ENCODE measurements around the gene ZNF451. TPM values are rescaled to one million over a fixed set of nuclear protein-coding genes. Genes with fewer than 3 reads are reported as not detected.
"Not testable (repeated sequence)": the region's sequence is repeated elsewhere in the genome, so short reads cannot be mapped to it uniquely, and the experiment has no call there.

Gene ZNF451
- 173 TPM for total RNA-seq
- polyA plus RNA-seq: 12.4 TPM

GRCh38 chr6:57089687-57090457 lies at the start of gene ZNF451:
Gene ZNF451 (plus strand): TSS chr6:57090188. CDS start chr6:57090254, 66 bp downstream.
- peak within 1 kb of the TSS; percentile 39 for H3K4me3 ChIP-seq (ENCODE audit: low read depth, low read length)
- H3K4me1 ChIP-seq (ENCODE audit: insufficient read depth): peaks cover 1% of the 10 kb centered on the region
- H3K36me3 ChIP-seq (ENCODE audit: insufficient read depth): no peaks in the 10 kb centered on the region
- H3K27ac ChIP-seq (ENCODE audit: low read depth): no peak within 1 kb of the TSS
- DNase-seq (ENCODE audit: extremely low spot score): peak; percentile 95
- under 1% methylated on average over 50 of the region's 58 CpGs for WGBS

GRCh38 chr6:57044061-57044460 lies 45.9 kb upstream of the ZNF451 start:
- not testable (repeated sequence) for DNase-seq (ENCODE audit: extremely low spot score); H3K36me3 ChIP-seq (ENCODE audit: insufficient read depth); H3K27ac ChIP-seq (ENCODE audit: low read depth); H3K4me1 ChIP-seq (ENCODE audit: insufficient read depth); H3K4me3 ChIP-seq (ENCODE audit: low read depth, low read length)
- 84% methylated on average over 1 of the region's 1 CpG for WGBS

GRCh38 chr6:57044568-57044967 lies 45.4 kb upstream of the ZNF451 start:
- 93% methylated on average over 2 of the region's 2 CpGs for WGBS
- Histone ChIP-seq H3K36me3 (ENCODE audit: insufficient read depth) (no peaks in the 10 kb centered on the region), H3K27ac (ENCODE audit: low read depth) (no peak overlapping the region), H3K4me3 (ENCODE audit: low read depth, low read length) (no peak overlapping the region), H3K4me1 (ENCODE audit: insufficient read depth) (no peaks in the 10 kb centered on the region)
- no peak for DNase-seq (ENCODE audit: extremely low spot score)

GRCh38 chr6:57046332-57047256 lies 43.4 kb upstream of the ZNF451 start, which contains the start of gene KIAA1586:
Gene KIAA1586 (plus strand): TSS chr6:57046693. CDS start chr6:57046756, 63 bp downstream.
- under 1% methylated on average over 46 of the region's 78 CpGs for WGBS
- DNase-seq (ENCODE audit: extremely low spot score): peak; percentile 75

GRCh38 chr6:57047257-57047585 lies 42.8 kb upstream of the ZNF451 start:
- H3K4me3 ChIP-seq (ENCODE audit: low read depth, low read length); H3K36me3 ChIP-seq (ENCODE audit: insufficient read depth); H3K27ac ChIP-seq (ENCODE audit: low read depth); DNase-seq (ENCODE audit: extremely low spot score); H3K4me1 ChIP-seq (ENCODE audit: insufficient read depth): not testable (repeated sequence)
- no CpG with 5 or more reads among the region's 5 CpGs for whole genome bisulfite sequencing

More at GRCh38 chr6:57046332-57047256, 43.4 kb upstream of the ZNF451 start, which contains the start of gene KIAA1586:
- H3K4me1 ChIP-seq (ENCODE audit: insufficient read depth); H3K36me3 ChIP-seq (ENCODE audit: insufficient read depth): not testable (repeated sequence)
- H3K27ac ChIP-seq (ENCODE audit: low read depth): peak within 1 kb of the TSS; percentile 3
- H3K4me3 ChIP-seq (ENCODE audit: low read depth, low read length): peak within 1 kb of the TSS; percentile 29

GRCh38 chr6:57047859-57048258 lies 42.1 kb upstream of the ZNF451 start:
- H3K4me1 ChIP-seq (ENCODE audit: insufficient read depth); H3K36me3 ChIP-seq (ENCODE audit: insufficient read depth); H3K27ac ChIP-seq (ENCODE audit: low read depth); DNase-seq (ENCODE audit: extremely low spot score); H3K4me3 ChIP-seq (ENCODE audit: low read depth, low read length): not testable (repeated sequence)
- 57% methylated on average over 6 of the region's 6 CpGs for WGBS

GRCh38 chr6:57048577-57048976 lies 41.4 kb upstream of the ZNF451 start:
- no peak overlapping the region for H3K4me3 ChIP-seq (ENCODE audit: low read depth, low read length)

GRCh38 chr6:57063847-57064246 lies 26.1 kb upstream of the ZNF451 start:
- DNase-seq (ENCODE audit: extremely low spot score): no peak
- WGBS: 90% methylated on average over 3 of the region's 3 CpGs
- Histone ChIP-seq H3K36me3 (ENCODE audit: insufficient read depth) (peaks cover 5% of the 10 kb centered on the region), H3K4me1 (ENCODE audit: insufficient read depth) (no peaks in the 10 kb centered on the region), H3K27ac (ENCODE audit: low read depth) (no peak overlapping the region), H3K4me3 (ENCODE audit: low read depth, low read length) (no peak overlapping the region)

More at GRCh38 chr6:57048577-57048976, 41.4 kb upstream of the ZNF451 start:
- no peak for DNase-seq (ENCODE audit: extremely low spot score)
- WGBS: 58% methylated on average over 5 of the region's 5 CpGs
- peaks cover 2% of the 10 kb centered on the region for H3K36me3 ChIP-seq (ENCODE audit: insufficient read depth)
- H3K4me1 ChIP-seq (ENCODE audit: insufficient read depth): no peaks in the 10 kb centered on the region
- peak overlapping the region; percentile 2 for H3K27ac ChIP-seq (ENCODE audit: low read depth)

- Histone ChIP-seq H3K36me3 (ENCODE audit: insufficient read depth) (peaks cover 5% of the 10 kb centered on the region), H3K4me3 (ENCODE audit: low read depth, low read length) (no peak overlapping the region), H3K4me1 (ENCODE audit: insufficient read depth) (no peaks in the 10 kb centered on the region), H3K27ac (ENCODE audit: low read depth) (no peak overlapping the region)
- WGBS: 82% methylated on average over 1 of the region's 1 CpG
- DNase-seq (ENCODE audit: extremely low spot score): no peak
Measured at GRCh38 chr6:57064809-57065208, 25.2 kb upstream of the ZNF451 start.

- WGBS: 97% methylated on average over 1 of the region's 1 CpG
- no peak overlapping the region for H3K4me3 ChIP-seq (ENCODE audit: low read depth, low read length)
- H3K27ac ChIP-seq (ENCODE audit: low read depth): no peak overlapping the region
- no peak for DNase-seq (ENCODE audit: extremely low spot score)
- peaks cover 3% of the 10 kb centered on the region for H3K36me3 ChIP-seq (ENCODE audit: insufficient read depth)
- no peaks in the 10 kb centered on the region for H3K4me1 ChIP-seq (ENCODE audit: insufficient read depth)
Measured at GRCh38 chr6:57068061-57068460, 21.9 kb upstream of the ZNF451 start.

GRCh38 chr6:57069228-57069627 lies 20.8 kb upstream of the ZNF451 start:
- Histone ChIP-seq H3K4me1 (ENCODE audit: insufficient read depth) (no peaks in the 10 kb centered on the region), H3K36me3 (ENCODE audit: insufficient read depth) (peaks cover 3% of the 10 kb centered on the region), H3K27ac (ENCODE audit: low read depth) (no peak overlapping the region), H3K4me3 (ENCODE audit: low read depth, low read length) (no peak overlapping the region)
- 79% methylated on average over 4 of the region's 4 CpGs for WGBS
- no peak for DNase-seq (ENCODE audit: extremely low spot score)

- no peaks in the 10 kb centered on the region for H3K4me1 ChIP-seq (ENCODE audit: insufficient read depth)
- peaks cover 3% of the 10 kb centered on the region for H3K36me3 ChIP-seq (ENCODE audit: insufficient read depth)
- no peak for DNase-seq (ENCODE audit: extremely low spot score)
- 71% methylated on average over 9 of the region's 9 CpGs for WGBS
- no peak overlapping the region for H3K27ac ChIP-seq (ENCODE audit: low read depth)
- no peak overlapping the region for H3K4me3 ChIP-seq (ENCODE audit: low read depth, low read length)
Measured at GRCh38 chr6:57069920-57070331, 20.1 kb upstream of the ZNF451 start.

- Histone ChIP-seq H3K36me3 (ENCODE audit: insufficient read depth) (no peaks in the 10 kb centered on the region), H3K27ac (ENCODE audit: low read depth) (no peak overlapping the region), H3K4me3 (ENCODE audit: low read depth, low read length) (no peak overlapping the region), H3K4me1 (ENCODE audit: insufficient read depth) (no peaks in the 10 kb centered on the region)
- WGBS: 87% methylated on average over 3 of the region's 3 CpGs
- DNase-seq (ENCODE audit: extremely low spot score): no peak
Measured at GRCh38 chr6:57072108-57072507, 17.9 kb upstream of the ZNF451 start.

- Histone ChIP-seq H3K27ac (ENCODE audit: low read depth) (no peak overlapping the region), H3K36me3 (ENCODE audit: insufficient read depth) (no peaks in the 10 kb centered on the region), H3K4me1 (ENCODE audit: insufficient read depth) (no peaks in the 10 kb centered on the region), H3K4me3 (ENCODE audit: low read depth, low read length) (no peak overlapping the region)
- 85% methylated on average over 8 of the region's 8 CpGs for WGBS
- no peak for DNase-seq (ENCODE audit: extremely low spot score)
Measured at GRCh38 chr6:57074383-57074782, 15.6 kb upstream of the ZNF451 start.

Measured in urinary bladder (tissue), 4 donors.